NCI-H2227 (cell line): ENCODE measurements around the gene PPP1R3C.

Experiments
- DNase-seq: peaks from one replicate; lab custom pipeline; 2025; ENCODE audit not compliant: unreplicated experiment; lab: John Stamatoyannopoulos, UW

Gene PPP1R3C

DNA sequence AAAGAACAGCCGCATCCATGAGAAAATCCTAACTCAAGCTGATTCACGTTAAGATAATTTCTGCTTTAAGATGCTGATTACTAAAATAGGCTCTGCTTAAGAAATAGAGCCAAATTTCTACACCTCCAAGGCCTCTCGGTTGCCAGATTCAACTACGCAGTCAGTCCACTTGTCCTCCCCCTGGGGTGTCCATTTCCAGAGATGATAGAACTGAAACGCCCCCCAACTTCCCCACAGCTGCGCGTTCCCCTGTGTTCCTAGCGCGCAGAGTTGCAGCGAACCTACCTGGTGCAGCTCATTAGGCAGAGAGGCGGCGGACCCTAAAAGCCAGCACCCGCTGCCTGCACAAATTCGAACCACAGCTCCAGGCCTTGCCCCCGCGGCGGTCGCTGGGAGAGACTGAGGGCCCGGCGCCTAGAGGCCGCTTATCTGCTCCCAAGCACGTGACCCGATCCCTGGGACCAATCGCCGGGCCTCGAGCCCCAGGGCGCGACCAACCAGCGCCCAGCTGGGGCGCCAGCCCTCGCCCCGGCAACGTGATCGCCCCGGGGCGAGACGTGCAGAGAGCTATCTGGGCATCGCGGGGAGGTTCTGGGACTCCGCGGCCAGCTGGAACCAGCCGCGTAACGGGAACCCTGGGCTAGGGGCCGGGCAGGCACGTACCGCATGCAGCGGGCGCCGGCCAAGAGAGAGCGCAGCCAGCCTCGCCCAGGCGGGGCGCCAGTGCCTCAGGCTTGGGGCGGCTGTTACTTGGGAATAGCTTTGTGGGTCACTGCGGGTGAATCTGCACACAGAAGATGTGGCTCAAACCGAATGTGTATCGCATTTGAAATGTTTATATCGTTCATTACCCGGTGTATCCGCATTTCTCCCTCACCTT lies at the start of gene PPP1R3C:
TSS of gene PPP1R3C (minus strand) at position 401 of the 880 bp plus-strand sequence. CDS start at position 299, 102 bp downstream.
- peak; percentile 91 for DNase-seq

DNA sequence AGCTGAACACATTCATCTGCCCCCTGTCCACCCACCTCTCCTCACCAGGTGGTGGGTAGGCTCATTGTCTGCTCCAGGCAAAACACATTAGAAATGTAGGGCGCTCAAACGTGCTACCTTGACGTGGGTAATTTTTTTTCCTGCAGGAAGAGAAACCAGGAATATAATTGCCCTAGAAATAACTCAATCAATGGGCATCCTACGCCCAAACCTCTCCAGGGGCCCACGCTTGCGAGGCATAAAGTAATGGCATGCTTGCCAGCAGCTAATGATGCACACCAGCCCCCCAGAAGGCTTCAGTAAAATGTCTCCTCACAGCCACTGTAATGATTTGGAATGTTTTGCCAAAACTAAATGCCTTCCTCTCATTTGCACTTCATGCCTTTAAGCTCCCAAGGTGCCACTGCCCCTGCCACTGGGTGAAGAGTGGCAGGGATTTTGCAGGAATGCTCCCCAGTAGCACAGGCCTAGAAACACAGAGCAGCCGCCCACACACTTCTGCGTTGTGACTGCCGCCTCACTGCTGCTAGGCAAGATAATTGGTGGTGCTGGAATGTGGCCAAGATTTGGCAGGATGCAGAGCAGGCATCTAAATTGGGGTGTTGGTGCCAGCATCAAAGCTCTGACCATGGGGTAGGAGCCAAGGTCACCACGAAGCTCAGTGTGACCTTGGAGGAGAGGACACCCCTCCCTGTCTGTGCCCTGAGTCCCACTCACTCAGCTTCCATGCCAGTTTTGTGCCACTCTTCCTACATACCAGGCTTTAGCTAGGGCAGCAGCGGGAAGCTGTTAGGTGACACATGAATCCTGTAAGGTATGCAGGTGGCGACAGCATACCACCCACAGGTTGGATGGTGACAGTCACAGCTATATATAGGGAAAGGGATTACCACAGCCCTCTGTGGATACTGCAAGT lies 48.7 kb upstream of the PPP1R3C start:
- peak; percentile 47 for DNase-seq

DNA sequence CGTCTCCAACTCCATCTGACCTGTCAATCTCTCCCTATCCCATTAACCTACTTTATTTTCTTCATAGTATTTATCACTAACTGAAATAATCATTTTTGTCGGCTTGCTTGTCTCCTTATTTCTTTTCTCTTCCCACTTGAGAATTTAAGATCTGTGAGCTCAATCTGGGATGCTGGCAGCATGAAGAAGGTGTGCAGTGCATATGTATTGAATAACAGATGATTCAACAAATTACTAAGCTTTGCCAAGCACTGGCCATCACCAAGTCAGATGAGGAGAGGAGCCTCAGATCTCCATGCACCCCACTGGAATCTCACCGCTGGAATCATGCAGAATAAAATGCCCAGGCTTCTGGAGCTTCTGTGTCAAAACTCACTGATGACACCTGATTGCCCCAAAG lies 47.6 kb upstream of the PPP1R3C start:
- DNase-seq, result no peak

DNA sequence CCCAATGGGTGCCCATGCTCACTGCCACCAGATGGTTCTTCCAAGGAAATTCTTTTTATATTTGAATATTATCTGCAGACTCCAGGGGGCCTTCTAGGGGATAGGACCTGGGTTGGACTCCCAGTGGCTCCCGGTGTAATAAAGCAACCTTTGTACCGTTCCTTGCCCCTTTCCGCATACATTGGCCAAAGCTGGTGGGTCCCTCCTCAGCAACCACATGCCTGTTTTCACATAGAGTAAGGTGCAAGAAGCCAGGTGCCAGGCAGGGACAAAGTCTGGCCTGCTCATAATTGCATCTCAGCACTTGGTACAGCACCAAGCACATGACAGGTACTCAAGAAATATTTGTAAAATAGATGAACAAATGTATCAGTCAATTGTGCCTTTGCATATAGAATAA lies 46.4 kb upstream of the PPP1R3C start:
- DNase-seq, result no peak

DNA sequence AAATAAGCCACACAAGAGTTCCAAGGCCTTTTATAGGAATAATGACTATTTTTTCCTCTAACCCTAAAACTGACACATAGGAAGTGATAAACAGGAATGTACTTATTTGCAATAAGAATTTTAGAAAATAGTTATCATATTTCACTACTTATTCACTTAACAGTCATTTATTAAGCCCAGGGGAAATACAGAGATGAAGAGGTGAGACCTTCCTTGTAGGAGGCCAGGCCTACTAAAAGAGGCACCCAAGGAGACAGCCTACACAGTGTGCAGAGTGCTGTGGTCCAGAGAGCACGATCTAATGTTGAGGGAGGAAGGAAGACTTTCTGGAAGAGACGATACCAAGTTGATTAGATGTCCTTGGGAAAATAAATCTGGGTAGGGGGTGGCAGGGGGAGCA lies 45.0 kb upstream of the PPP1R3C start:
- no peak for DNase-seq

DNA sequence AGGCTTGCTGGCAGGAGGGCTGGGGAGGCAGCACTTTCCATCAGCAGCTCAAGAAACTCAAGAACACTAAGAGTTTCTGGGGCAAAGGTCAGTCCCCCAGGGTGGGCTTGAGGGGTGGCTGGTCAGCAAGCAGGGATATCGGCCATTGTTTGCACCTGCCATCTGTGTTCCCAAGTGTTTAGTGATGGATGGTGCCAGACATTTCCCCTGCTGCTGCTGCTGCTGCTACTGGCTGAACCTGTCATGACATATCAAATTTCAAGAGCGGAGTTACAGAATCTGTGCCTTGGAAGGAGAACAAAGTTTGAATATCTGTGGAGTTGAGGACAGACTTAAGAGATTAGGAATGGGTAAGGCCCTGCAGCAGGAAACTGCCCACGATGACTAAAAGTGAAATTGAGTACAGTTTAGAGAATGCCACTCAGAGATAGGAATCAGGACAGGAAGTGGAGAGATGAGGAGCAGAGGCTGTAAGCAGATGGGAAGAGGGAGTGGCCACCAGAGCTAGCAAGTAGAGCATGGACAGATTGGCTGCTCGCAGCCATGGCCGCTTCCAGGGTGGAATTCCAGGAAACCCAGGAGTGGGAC lies 39.2 kb upstream of the PPP1R3C start:
- no peak for DNase-seq

DNA sequence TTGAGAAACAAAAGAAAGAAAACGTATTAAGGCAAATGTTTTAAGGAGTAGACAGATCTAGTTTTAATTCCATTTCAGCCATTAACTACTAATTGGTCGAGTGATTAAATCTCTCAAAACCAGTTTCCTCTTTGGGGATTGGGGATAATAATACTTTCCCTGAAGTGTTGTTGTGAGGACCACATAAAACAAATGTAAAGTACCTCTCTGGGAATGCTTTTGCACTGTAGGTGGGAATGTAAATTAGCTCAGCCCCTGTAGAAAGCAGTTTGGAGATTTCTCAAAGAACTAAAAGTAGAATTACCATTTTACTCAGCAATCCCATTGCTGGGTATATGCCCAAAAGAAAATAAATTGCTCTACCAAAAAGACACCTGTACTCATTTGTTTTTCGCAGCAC lies 36.0 kb upstream of the PPP1R3C start:
- no peak for DNase-seq

DNA sequence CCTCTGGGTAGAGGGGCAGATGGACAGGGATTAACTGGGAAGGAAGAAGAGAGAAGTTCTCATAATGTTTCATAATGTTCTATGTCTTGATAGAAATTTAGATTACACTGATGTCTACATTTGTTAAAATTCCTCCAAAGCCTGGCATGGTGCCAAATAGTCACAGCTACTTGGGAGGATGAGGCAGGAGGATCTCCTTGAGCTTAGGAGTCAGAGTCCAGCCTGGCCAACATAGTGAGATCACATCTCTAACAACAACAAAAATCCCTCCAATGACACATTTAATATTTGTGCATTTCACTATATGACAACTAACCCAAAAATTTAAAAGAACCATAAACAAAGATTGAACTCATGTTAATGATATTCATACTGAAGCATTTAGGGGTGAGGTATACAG lies 33.0 kb upstream of the PPP1R3C start:
- DNase-seq, result no peak

DNA sequence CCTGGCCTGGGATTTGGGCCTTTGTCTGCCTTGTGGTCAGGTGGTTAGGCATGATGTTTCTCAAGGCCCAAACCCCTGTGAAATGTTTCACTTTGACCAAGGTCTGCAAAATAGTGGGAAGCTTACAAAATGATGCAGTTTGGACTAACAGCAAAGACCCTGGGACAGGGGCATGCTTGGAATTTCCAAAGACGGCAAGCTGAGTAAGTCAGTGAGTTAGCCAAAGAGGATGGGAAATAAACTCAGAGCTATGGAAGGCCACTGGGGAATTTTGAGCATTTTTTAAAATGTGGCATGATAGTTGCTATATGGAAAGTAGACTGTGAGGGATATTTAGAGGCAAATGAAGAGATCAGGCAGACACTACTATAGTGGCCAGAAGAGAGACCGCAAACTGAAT lies 31.6 kb upstream of the PPP1R3C start:
- DNase-seq, result no peak

DNA sequence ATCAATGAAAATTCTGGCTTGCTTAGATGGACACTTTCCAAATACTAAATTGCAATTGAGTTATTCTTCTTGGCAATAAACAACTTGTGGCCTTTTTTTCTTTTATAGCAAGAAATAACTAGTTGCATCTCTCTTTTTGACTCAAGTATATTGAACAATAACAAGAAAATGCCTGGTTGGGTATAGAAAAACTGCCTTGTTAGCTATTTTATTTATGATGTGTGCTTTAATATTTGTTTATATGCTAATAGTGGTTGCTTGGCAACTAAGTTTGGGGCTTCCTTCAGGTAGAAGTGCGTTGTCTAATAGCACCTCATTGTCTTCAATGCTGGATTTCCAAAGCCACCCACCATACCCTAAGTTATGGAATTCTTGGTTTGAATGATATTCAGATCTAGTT lies 30.1 kb upstream of the PPP1R3C start:
- no peak for DNase-seq

DNA sequence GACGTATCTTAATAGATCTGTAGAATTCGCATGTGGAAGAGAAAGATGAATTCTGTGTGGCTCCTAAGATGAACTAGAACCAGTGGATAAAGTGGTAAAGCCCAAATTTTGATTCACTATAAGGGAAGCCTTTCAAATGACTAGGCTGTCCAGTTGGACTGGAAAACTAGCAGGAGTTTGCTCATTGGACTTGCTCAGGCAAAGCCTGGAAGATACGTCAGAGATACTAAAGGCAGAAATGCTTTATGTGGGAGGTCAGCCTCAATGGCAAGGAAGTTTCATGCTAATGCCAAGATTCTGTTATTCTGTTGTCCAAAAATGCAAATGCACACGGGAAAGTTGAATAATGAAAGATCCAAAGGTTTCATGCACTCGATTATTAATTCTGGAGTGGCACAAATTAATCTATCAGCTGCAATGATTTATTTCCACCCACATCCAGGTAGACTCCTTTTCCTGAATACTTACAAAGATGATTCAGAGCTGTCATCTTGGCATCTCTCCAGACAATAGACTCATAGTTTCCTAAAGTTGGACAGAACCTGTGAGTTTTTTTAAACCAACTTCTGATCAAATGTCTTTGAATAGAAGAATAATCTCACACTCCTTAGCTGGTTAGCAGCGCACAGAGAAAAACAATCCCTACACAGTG lies 20.5 kb upstream of the PPP1R3C start:
- DNase-seq, result no peak

DNA sequence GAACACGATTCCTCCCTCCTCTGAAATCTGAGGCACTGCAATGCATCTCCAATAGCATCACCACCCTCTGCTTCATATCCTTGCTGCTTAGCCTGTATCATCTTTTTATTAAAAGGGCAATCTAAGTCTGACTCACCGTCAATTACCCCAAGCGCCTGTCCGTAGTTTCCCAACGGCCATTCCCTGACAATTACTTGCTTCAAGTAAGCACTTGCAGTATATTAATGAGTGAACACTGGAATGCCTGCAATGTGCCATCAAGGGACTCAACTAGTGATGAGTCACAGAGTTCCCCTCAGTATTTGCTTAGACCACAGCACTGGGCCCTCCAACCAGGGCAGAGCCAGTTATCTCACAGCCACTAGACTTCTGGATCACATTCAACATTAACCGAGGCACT lies 19.5 kb upstream of the PPP1R3C start:
- no peak for DNase-seq

DNA sequence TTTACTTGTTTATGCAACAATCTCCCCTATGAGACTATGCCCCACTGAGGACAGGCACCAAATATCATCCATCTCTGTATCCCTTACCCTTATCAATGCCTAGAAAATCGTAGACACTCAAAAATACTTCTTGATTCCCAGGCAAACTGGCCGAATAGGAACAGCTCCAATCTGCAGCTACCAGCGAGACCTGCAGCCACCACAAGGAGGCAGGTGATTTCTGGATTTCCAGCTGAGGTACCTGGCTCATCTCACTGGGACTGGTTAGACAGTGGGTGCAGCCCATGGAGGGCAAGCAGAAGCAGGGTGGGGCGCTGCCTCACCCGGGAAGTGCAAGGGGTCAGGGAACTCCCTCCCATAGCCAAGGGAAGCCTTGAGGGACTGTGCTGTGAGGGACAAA lies 10.8 kb upstream of the PPP1R3C start:
- no peak for DNase-seq

DNA sequence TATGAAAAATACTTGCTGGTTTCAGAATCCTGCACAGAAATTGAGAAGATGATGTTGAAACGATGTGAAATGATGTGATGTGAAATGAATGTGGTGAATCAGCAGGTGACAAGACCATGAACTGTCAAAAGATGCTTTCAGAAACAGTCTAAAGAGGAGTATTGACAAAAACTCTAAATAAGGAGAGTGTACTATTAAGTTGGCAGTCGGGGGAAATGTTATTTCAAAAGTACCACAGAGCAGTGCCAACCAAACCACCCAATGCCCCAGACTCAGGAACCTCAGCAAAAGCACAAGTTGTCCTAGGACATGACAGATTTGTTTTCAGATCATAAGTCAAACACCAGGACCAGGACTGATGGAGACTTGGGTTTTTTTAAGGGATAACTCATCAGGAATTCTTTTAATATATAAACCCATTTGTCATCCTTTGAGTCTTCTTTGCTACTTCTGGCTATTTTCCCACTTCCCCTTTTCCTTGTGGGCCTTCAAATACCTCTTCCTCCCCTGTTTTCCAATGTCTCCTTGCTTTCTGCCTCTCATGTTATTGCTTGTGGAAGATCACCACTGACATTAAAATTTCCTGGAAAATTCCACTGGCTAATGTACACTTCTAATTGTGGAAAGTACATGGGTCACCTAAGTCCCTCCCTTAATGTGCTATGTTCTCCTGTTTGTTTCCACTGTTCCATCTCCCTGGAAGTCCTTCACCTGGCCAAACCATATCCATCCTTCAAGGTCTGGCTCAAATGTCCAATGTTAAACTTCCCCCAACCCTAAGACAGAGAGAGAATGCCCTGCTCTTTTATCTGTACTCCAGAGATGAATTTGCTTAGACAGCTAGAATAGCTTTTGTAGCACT lies 10.2 kb upstream of the PPP1R3C start:
- no peak for DNase-seq

DNA sequence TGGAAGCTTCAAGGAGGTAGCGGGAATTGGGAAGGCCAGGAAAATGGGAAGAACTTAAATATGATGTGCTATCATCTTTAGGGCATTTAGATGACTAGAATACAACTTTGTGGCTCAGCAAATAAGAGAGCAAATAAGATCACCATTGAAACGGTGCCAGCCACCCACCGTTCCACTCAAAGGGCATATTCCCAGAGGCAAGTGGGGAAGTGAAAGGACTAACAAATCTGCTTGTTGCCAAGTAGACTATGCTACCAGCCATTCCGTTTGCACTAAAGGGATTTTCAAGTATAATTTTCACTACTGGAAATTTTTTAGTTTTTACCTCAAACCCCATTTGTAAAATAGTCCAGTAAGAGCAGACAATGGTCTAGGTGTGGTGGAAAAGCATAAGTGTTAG lies 4.0 kb upstream of the PPP1R3C start:
- no peak for DNase-seq

DNA sequence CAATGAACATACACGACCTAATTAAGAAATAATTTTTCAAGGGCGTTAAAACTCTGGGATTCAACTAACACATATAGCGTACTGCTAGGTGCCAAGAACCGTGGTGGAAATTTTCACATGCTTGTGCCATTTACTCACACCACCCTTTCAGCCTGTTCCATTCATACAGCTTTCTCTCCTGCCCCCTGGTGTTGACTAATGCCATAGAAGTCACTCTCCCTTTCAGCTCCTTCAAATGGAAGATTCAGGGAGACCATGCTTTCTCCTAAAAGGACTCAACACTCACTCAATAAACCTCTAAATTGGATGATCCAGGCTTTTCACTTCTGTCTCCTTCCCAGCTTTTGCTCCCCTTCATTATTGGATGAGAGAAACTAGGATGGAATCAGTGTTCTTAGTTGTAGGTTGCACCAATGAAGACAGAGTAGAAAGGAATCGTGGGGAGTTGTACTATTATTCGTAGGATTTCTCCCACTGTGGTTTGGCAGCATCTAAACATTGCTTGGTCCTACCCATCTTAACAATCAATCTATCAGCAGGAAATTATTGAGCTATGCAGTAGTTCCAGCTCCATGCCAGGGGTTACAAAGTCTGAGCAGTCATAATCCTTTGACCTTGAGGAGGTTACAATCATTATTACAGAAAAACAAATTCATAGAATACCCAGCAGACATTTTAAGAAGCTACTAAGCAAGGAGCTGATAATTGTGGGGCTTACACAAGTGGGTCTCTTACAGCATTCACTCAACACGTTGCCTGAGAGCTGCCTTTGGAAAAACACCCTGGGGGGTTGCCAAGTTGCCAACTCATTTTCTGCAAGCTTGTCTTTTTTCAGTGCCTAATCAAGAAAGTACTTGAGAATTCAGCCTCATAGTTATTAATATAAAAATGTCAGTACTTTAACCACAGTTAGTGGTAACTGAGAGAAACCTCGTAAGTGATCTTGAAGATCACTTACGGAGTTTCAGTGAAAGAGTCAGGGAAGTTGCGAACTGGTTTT lies 2.8 kb upstream of the PPP1R3C start:
- DNase-seq, result peak; percentile 73

DNA sequence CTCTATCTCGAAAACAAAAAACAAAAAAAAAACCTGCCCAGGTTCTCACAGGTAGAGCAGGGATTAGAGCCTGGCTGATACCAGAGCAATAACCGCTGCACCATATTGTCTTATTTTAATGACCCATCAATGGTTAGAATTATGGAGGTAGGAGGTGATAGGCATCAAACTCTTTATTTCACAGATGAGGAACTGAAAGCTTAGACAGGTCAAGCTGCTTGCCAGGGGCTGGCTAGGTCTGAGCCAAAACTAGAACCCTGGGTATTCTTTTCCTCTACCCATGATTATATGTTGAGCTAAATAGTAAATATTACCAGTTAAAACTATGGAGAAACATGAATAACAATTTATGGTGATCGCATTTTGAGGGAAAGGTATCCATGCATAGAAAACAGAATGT lies 2.0 kb upstream of the PPP1R3C start:
- DNase-seq, result no peak

DNA sequence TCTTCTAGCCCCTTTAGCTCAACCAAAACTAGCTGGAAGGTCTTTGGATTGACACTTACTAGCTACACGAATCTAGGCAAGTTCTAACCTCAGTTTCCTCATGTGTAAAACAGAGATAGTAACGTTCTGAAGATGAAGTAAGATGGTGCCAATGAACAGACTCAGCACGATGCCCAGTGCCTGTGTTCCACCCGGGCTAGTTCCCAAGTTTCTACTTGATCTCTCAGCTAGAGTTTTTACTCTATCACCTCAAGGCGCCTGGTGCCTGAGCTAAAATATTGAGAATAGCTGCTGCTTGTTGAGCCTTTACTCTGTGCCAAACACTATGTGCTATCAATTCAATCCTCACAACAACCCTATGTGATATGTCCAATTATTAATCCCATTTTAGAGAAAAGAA lies 1.4 kb upstream of the PPP1R3C start:
- no peak for DNase-seq

DNA sequence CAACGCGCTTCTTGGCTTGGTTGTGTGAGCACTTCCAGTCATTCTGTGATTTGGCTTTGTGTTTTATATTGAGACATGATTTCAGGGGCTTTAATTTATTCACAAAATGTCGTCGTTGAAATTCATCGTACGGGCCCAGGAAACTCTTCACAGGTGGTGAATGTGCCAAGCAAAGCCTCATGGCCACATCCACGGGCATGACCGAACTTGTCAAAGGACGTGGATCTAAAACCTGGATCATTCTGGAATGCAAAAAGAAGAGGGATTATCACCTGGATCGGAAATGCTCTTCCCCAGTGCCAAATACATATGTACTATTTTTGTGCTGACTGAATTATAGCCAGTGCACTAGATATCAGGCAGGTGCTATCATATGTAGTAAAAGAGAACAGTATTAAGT lies 2.2 kb downstream of the PPP1R3C start:
- no peak for DNase-seq
